Lower lobe of right lung (tissue), 2 donors: ENCODE results near the gene ZNF44. TPM values are rescaled to one million over a fixed set of nuclear protein-coding genes. Genes with fewer than 3 reads are reported as not detected.
"Not testable (repeated sequence)": the region's sequence is repeated elsewhere in the genome, so short reads cannot be mapped to it uniquely, and the experiment has no call there.

Experiments
- ATAC-seq, 2 donors: fragments of 200-7000 bp; cut with Tn5 transposase; one replicate each; pipeline ENCODE4 v1.9.1; 2020 to 2022; ENCODE audit warnings: mild to moderate bottlenecking in 2 of 2, moderate library complexity in 2 of 2
- DNase-seq: peaks from one replicate; pipeline ENCODE4 v3.0.0-alpha.2; 2020
- H3K27ac ChIP-seq: fragments of 200-600 bp; one replicate; pipeline ENCODE4 v1.8.0; 2022
- H3K27me3 ChIP-seq: fragments of 200-600 bp; one replicate; pipeline ENCODE4 v1.8.0; 2022; ENCODE audit warnings: low read depth
- H3K36me3 ChIP-seq: fragments of 200-600 bp; one replicate; pipeline ENCODE4 v1.8.0; 2022; ENCODE audit warnings: mild to moderate bottlenecking
- H3K4me1 ChIP-seq: fragments of 200-600 bp; one replicate; pipeline ENCODE4 v1.8.0; 2022
- H3K4me3 ChIP-seq: fragments of 200-600 bp; one replicate; pipeline ENCODE4 v1.8.0; 2022; ENCODE audit warnings: mild to moderate bottlenecking
- H3K9me3 ChIP-seq: fragments of 200-600 bp; one replicate; pipeline ENCODE4 v1.8.0; 2022
- intact Hi-C: fragments of 100-400 bp; cut with DNase I; formaldehyde crosslinking; loops from one replicate; pipeline ENCODE4 v1.11.0; 2022
- total RNA-seq: library from RNA; stranded (reverse); fragmentation: NEBNext Ultra II Directional; extraction: Animal tissue kit (Norgen Biotek cat#: 25700); gene quantifications from one replicate; pipeline ENCODE4 v1.2.1, GENCODE V29; 2021
- TF ChIP-seq, protein P1 (sequence below): fragments of 200-600 bp; IDR thresholded peaks from one replicate; pipeline ENCODE4 v1.8.0; 2022; ENCODE audit warnings: antibody characterized with exemption, mild to moderate bottlenecking
- donor health status: DM: no; HTN: yes; CAD: no; lungs with severe emphysema.

Gene ZNF44
- total RNA-seq, 1 donor from 2014 or later = 12.8 TPM

DNA sequence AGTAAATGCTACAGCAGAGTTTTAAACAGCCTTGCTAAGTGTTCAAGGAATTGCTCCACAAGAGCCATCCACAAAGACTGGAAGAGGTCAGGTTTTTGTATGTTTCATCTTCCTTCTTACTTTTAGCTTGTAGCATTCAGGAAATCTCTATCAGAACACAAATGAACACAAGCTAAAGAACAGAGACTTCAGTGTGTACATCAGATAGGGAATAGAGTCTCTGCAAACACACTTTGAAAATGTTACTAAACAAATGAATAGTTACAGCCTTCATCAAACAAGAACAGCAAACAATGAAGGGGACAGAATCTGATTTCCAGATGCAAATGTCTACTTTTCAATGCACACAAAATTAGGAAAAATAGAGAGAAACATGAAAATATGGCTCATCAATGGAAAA is 31.0 kb upstream of the ZNF44 start:
- H3K4me3 ChIP-seq = no peak overlapping the region
- no peak for ATAC-seq
- H3K36me3 ChIP-seq = peaks cover 17% of the 10 kb centered on the region
- no peaks in the 10 kb centered on the region for H3K4me1 ChIP-seq
- H3K27ac ChIP-seq = no peak overlapping the region
- intact Hi-C loops = no loop called here
- no peaks in the 10 kb centered on the region for H3K27me3 ChIP-seq
- no peak for DNase-seq
- H3K9me3 ChIP-seq = no peaks in the 10 kb centered on the region
- TF ChIP-seq, protein P1, sequence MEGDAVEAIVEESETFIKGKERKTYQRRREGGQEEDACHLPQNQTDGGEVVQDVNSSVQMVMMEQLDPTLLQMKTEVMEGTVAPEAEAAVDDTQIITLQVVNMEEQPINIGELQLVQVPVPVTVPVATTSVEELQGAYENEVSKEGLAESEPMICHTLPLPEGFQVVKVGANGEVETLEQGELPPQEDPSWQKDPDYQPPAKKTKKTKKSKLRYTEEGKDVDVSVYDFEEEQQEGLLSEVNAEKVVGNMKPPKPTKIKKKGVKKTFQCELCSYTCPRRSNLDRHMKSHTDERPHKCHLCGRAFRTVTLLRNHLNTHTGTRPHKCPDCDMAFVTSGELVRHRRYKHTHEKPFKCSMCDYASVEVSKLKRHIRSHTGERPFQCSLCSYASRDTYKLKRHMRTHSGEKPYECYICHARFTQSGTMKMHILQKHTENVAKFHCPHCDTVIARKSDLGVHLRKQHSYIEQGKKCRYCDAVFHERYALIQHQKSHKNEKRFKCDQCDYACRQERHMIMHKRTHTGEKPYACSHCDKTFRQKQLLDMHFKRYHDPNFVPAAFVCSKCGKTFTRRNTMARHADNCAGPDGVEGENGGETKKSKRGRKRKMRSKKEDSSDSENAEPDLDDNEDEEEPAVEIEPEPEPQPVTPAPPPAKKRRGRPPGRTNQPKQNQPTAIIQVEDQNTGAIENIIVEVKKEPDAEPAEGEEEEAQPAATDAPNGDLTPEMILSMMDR = no peak

DNA sequence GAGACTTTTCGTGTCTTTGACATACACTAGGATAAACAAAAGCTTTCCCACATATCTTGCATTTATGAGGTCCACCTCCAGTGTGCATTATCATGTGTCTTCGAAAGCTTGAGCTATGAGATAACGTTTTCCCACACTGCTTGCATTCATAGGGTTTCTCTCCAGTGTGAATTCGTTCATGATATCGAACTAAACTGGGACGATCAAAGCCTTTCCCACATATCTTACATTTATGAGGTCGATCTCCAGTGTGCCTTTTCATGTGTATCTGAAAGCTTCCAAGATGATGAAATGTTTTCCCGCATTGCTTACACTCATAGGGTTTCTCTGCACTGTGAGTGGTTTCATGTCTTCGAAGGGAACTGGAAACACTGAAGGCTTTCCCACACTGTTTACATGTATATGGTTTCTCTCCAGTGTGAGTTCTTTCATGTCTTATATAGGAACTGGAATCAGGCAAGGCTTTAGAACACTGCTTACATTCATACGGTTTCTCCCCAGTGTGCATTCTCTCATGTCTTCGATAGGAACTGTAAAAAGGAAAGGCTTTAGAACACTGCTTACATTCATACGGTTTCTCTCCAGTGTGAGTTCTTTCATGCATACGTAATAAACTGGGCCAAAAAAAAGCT is 24.2 kb upstream of the ZNF44 start:
- Histone ChIP-seq H3K4me3 (no peak overlapping the region), H3K4me1 (no peaks in the 10 kb centered on the region), H3K27ac (no peak overlapping the region), H3K36me3 (peaks cover 42% of the 10 kb centered on the region), H3K9me3 (peaks cover 21% of the 10 kb centered on the region), H3K27me3 (no peaks in the 10 kb centered on the region)
- no peak for DNase-seq
- ATAC-seq = no peak
- intact Hi-C loops = no loop called here
- TF ChIP-seq, protein P1 = no peak

DNA sequence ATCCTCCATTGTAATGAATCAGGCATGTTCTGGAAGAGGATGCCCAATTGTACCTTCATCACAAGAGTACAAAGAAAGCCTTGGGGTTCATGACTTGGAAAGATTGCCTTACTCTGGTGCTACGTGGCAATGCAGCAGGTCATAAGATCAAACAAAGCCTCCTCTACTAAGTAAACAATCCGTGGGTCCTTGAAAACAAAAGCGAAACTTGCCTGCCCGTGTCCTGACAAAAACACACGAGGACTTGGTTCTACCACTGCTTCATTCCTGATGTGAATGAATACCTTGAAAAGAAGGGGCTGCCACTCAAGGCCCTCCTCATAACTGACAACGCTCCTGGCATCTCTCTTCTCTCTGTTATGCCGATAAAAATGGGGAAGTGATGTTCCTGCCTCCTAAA is 19.9 kb upstream of the ZNF44 start:
- ATAC-seq = peak in 1 of 2 donors; percentile 74
- Histone ChIP-seq H3K9me3 (peaks cover 16% of the 10 kb centered on the region), H3K27ac (no peak overlapping the region), H3K27me3 (no peaks in the 10 kb centered on the region), H3K36me3 (peaks cover 13% of the 10 kb centered on the region), H3K4me1 (no peaks in the 10 kb centered on the region), H3K4me3 (no peak overlapping the region)
- TF ChIP-seq, protein P1 = no peak
- intact Hi-C loops = no loop called here
- no peak for DNase-seq

- H3K9me3 ChIP-seq, H3K27ac ChIP-seq, H3K4me1 ChIP-seq, ATAC-seq, H3K36me3 ChIP-seq, H3K27me3 ChIP-seq, H3K4me3 ChIP-seq, intact Hi-C loops, DNase-seq: not testable (repeated sequence)
Observed at GRCh38 chr19:12308891-12309290, 14.2 kb upstream of the ZNF44 start.

- Histone ChIP-seq H3K36me3 (no peaks in the 10 kb centered on the region), H3K27me3 (no peaks in the 10 kb centered on the region), H3K4me1 (peaks cover 31% of the 10 kb centered on the region), H3K27ac (peak overlapping the region; percentile 97), H3K4me3 (peak overlapping the region; percentile 85), H3K9me3 (no peaks in the 10 kb centered on the region)
- DNase-seq = no peak
- no peak for ATAC-seq
- intact Hi-C loops = no loop called here
- TF ChIP-seq, protein P1 = no peak
Observed at GRCh38 chr19:12295191-12295590, 508 bp upstream of the ZNF44 start.

DNA sequence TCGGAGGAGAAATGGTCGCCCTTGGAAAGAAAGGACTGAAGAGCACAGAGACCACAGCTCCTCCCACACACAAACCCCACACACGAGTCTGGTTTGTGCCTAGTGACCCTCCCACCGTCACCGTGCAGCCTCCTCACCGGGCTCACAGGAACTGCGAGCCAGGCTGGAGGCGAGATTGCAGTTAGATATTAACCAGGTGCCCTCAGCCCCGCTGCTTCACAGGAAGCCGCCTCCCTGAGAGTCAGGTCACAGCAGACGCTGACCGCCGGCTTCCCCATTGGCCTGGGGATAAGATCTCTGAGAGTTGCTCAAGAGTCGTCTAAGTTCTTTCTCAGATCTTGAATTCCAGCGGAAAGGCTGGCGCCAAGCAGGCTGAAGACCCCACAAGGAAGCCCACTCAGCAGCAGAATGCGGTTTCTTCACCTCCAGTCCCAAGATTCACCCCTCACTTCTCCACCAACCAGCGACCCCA is 870 bp downstream of the ZNF44 start:
- no peaks in the 10 kb centered on the region for H3K36me3 ChIP-seq
- H3K4me1 ChIP-seq = peaks cover 41% of the 10 kb centered on the region
- H3K27ac ChIP-seq = peak overlapping the region; percentile 97
- ATAC-seq = peak; percentile 88 to 92
- no peaks in the 10 kb centered on the region for H3K27me3 ChIP-seq
- peak overlapping the region; percentile 85 for H3K4me3 ChIP-seq
- peak; percentile 94 for DNase-seq
- no peaks in the 10 kb centered on the region for H3K9me3 ChIP-seq
- intact Hi-C loops = no loop called here
- TF ChIP-seq, protein P1 = no peak
